Right lobe of liver (tissue), 4 donors: Measurements from ENCODE around the gene NAGLU.

Experiments
- POLR2A ChIP-seq: fragments of 450-650 bp; IDR thresholded peaks from one replicate; pipeline ENCODE4 v1.6.1; 2017; ENCODE audit warnings: antibody characterized with exemption, mild to moderate bottlenecking
- TF ChIP-seq, protein P1 (sequence below), 4 donors: fragments of 200-600 bp in 3 of 4; fragments of 450-650 bp in 1 of 4; IDR thresholded peaks; one replicate each; pipeline versions ENCODE4 v1.5.1 to v1.8.0; 2016 to 2022; ENCODE audit warnings: antibody characterized with exemption in 4 of 4, mild to moderate bottlenecking in 2 of 4
- donor health status: DM: no; HTN: no; CAD: no.
- donor health status: DM: no; HTN: no; CAD: no.
- donor health status: DM: no; HTN: yes; CAD: no.

DNA sequence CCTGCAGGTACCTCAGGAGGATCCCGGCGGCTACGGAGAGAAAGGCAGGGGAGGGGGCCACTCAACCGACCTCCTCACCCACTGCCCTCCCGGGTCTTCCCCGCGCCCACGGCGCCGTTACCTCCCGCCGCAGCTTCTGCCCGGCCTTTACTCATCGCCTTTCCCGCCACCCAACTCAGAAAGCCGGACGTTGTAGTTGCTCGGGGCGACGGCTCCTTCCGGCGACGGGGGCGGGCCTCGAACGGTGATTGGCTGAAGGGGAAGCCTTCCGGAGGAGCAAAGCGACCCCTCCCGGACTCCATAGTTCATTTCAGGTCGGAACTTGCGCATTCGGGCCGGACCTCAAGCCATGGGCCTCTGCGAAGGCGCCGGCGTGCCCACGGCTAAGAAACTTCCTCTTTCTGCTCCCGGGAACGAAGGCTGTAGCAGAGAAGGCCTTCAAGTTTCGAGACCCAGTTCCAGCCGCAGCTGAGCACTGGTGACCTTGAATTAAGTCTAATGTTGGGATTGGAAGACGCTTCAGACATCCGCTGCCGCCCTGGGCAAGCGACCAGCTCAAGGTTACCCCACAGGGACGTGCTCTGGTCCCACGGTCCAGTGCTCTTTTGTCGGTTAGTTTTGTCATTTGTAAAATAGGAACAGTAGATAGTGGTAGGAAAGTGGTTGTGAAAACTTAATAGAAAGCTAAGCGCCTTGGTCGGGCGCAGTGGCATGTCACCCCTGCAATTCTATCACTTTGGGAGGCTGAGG lies 41.7 kb downstream of the NAGLU start, which contains the start of gene PSMC3IP:
- TF ChIP-seq, protein P1, sequence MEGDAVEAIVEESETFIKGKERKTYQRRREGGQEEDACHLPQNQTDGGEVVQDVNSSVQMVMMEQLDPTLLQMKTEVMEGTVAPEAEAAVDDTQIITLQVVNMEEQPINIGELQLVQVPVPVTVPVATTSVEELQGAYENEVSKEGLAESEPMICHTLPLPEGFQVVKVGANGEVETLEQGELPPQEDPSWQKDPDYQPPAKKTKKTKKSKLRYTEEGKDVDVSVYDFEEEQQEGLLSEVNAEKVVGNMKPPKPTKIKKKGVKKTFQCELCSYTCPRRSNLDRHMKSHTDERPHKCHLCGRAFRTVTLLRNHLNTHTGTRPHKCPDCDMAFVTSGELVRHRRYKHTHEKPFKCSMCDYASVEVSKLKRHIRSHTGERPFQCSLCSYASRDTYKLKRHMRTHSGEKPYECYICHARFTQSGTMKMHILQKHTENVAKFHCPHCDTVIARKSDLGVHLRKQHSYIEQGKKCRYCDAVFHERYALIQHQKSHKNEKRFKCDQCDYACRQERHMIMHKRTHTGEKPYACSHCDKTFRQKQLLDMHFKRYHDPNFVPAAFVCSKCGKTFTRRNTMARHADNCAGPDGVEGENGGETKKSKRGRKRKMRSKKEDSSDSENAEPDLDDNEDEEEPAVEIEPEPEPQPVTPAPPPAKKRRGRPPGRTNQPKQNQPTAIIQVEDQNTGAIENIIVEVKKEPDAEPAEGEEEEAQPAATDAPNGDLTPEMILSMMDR (IDR thresholded peaks at IDR 0.05), result peak; percentile 7 to 40 (median 20)
- TF ChIP-seq POLR2A, result peak; percentile 64
